ENCODE data around the gene TANGO6. TPM values are rescaled to one million over a fixed set of nuclear protein-coding genes. Genes with fewer than 3 reads are reported as not detected.
A peak's percentile ranks its signal among the peaks of the same experiment; 100 is the strongest.
"Not testable (repeated sequence)": the region's sequence is repeated elsewhere in the genome, so short reads cannot be mapped to it uniquely, and the experiment has no call there.

Gene TANGO6
- total RNA-seq, 1 experiment from 2014 or later, result 19.9 TPM

- in situ Hi-C loops (cut with HindIII; ENCODE audit: low pct_unique_long_range_greater_than_20kb, low sequenced_read_pairs), result no loop called here
- peak; percentile 63 for DNase-seq (ENCODE audit: low read depth, low spot score)
Observed at GRCh38 chr16:69112285-69113129, 269.2 kb downstream of the TANGO6 start.

- no peak for DNase-seq (ENCODE audit: low read depth, low spot score)
- in situ Hi-C loops (cut with HindIII; ENCODE audit: low pct_unique_long_range_greater_than_20kb, low sequenced_read_pairs), result no loop called here
Observed at GRCh38 chr16:69113216-69113615, 269.9 kb downstream of the TANGO6 start.

- DNase-seq (ENCODE audit: low read depth, low spot score), result no peak
Observed at GRCh38 chr16:69114346-69114975, 271.1 kb downstream of the TANGO6 start.

GRCh38 chr16:69114976-69115355 lies 271.6 kb downstream of the TANGO6 start:
- in situ Hi-C loops (cut with HindIII; ENCODE audit: low pct_unique_long_range_greater_than_20kb, low sequenced_read_pairs), result no loop called here
- no peak for DNase-seq (ENCODE audit: low read depth, low spot score)

More at GRCh38 chr16:69114346-69114975, 271.1 kb downstream of the TANGO6 start:
- in situ Hi-C loops (cut with HindIII; ENCODE audit: low pct_unique_long_range_greater_than_20kb, low sequenced_read_pairs), result no loop called here

- in situ Hi-C loops (cut with HindIII; ENCODE audit: low pct_unique_long_range_greater_than_20kb, low sequenced_read_pairs), result no loop called here
- DNase-seq (ENCODE audit: low read depth, low spot score), result no peak
Observed at GRCh38 chr16:69115361-69115760, 272.0 kb downstream of the TANGO6 start.

- in situ Hi-C loops (cut with HindIII; ENCODE audit: low pct_unique_long_range_greater_than_20kb, low sequenced_read_pairs), result no loop called here
Observed at GRCh38 chr16:69115837-69116236, 272.5 kb downstream of the TANGO6 start.

GRCh38 chr16:69116256-69116875 lies 273.0 kb downstream of the TANGO6 start:
- in situ Hi-C loops (cut with HindIII; ENCODE audit: low pct_unique_long_range_greater_than_20kb, low sequenced_read_pairs), result no loop called here
- no peak for DNase-seq (ENCODE audit: low read depth, low spot score)

More at GRCh38 chr16:69115837-69116236, 272.5 kb downstream of the TANGO6 start:
- DNase-seq (ENCODE audit: low read depth, low spot score), result no peak

GRCh38 chr16:69116906-69117305 lies 273.6 kb downstream of the TANGO6 start:
- DNase-seq (ENCODE audit: low read depth, low spot score), result no peak
- in situ Hi-C loops (cut with HindIII; ENCODE audit: low pct_unique_long_range_greater_than_20kb, low sequenced_read_pairs), result no loop called here

- in situ Hi-C loops (cut with HindIII; ENCODE audit: low pct_unique_long_range_greater_than_20kb, low sequenced_read_pairs), result no loop called here
- DNase-seq (ENCODE audit: low read depth, low spot score), result no peak
Observed at GRCh38 chr16:69118468-69118867, 275.1 kb downstream of the TANGO6 start.

GRCh38 chr16:69118994-69119393 lies 275.7 kb downstream of the TANGO6 start:
- in situ Hi-C loops (cut with HindIII; ENCODE audit: low pct_unique_long_range_greater_than_20kb, low sequenced_read_pairs), result no loop called here
- DNase-seq (ENCODE audit: low read depth, low spot score), result no peak

- in situ Hi-C loops (cut with HindIII; ENCODE audit: low pct_unique_long_range_greater_than_20kb, low sequenced_read_pairs), result no loop called here
Observed at GRCh38 chr16:69119536-69119935, 276.2 kb downstream of the TANGO6 start.

GRCh38 chr16:69120096-69120664 lies 276.8 kb downstream of the TANGO6 start:
- no peak for DNase-seq (ENCODE audit: low read depth, low spot score)
- in situ Hi-C loops (cut with HindIII; ENCODE audit: low pct_unique_long_range_greater_than_20kb, low sequenced_read_pairs), result no loop called here

More at GRCh38 chr16:69119536-69119935, 276.2 kb downstream of the TANGO6 start:
- no peak for DNase-seq (ENCODE audit: low read depth, low spot score)

- DNase-seq (ENCODE audit: low read depth, low spot score), result peak; percentile 82
- in situ Hi-C loops (cut with HindIII; ENCODE audit: low pct_unique_long_range_greater_than_20kb, low sequenced_read_pairs), result no loop called here
Observed at GRCh38 chr16:69123910-69124309, 280.6 kb downstream of the TANGO6 start.

- DNase-seq (ENCODE audit: low read depth, low spot score); in situ Hi-C loops (cut with HindIII; ENCODE audit: low pct_unique_long_range_greater_than_20kb, low sequenced_read_pairs): not testable (repeated sequence)
Observed at GRCh38 chr16:69124406-69124805, 281.1 kb downstream of the TANGO6 start.

- in situ Hi-C loops (cut with HindIII; ENCODE audit: low pct_unique_long_range_greater_than_20kb, low sequenced_read_pairs), result not testable (repeated sequence)
Observed at GRCh38 chr16:69124961-69125360, 281.6 kb downstream of the TANGO6 start.

GRCh38 chr16:69126221-69126620 lies 282.9 kb downstream of the TANGO6 start:
- in situ Hi-C loops (cut with HindIII; ENCODE audit: low pct_unique_long_range_greater_than_20kb, low sequenced_read_pairs), result no loop called here
- DNase-seq (ENCODE audit: low read depth, low spot score), result no peak

More at GRCh38 chr16:69124961-69125360, 281.6 kb downstream of the TANGO6 start:
- not testable (repeated sequence) for DNase-seq (ENCODE audit: low read depth, low spot score)

GRCh38 chr16:69126801-69127200 lies 283.5 kb downstream of the TANGO6 start:
- DNase-seq (ENCODE audit: low read depth, low spot score); in situ Hi-C loops (cut with HindIII; ENCODE audit: low pct_unique_long_range_greater_than_20kb, low sequenced_read_pairs): not testable (repeated sequence)

GRCh38 chr16:69127966-69128510 lies 284.7 kb downstream of the TANGO6 start:
- in situ Hi-C loops (cut with HindIII; ENCODE audit: low pct_unique_long_range_greater_than_20kb, low sequenced_read_pairs), result no loop called here
- no peak for DNase-seq (ENCODE audit: low read depth, low spot score)

Measured in SK-MEL-5 (cell line).